Right atrium auricular region (tissue), 2 donors: ENCODE data around the gene MAGEB3. TPM values are rescaled to one million over a fixed set of nuclear protein-coding genes. Genes with fewer than 3 reads are reported as not detected.

ENCODE experiments used
- DNase-seq: peaks from one replicate; pipeline ENCODE4 v3.0.0-alpha.2; 2019; ENCODE audit warnings: low spot score
- H3K27ac ChIP-seq, 2 donors: fragments of 200-600 bp; sonication (generic); 1 replicate in 1 of 2; 2 replicates in 1 of 2; pipeline ENCODE4 v1.5.1; 2016 to 2019
- H3K27me3 ChIP-seq, 2 donors: fragments of 200-600 bp; sonication (generic); one replicate each; pipeline versions ENCODE4 v1.5.1 to v1.6.0; 2017 to 2019
- H3K36me3 ChIP-seq: fragments of 200-600 bp; sonication (generic); one replicate; pipeline ENCODE4 v1.5.1; 2016
- H3K4me1 ChIP-seq, 2 donors: fragments of 200-600 bp; sonication (generic); one replicate each; pipeline versions ENCODE4 v1.5.1 to v1.6.0; 2017 to 2019
- H3K4me3 ChIP-seq, 2 donors: fragments of 200-600 bp; sonication (generic); 1 replicate in 1 of 2; 2 replicates in 1 of 2; pipeline ENCODE4 v1.5.1; 2017 to 2019; ENCODE audit warnings: mild to moderate bottlenecking in 1 of 2, moderate library complexity in 1 of 2
- H3K9me3 ChIP-seq, 2 donors: fragments of 200-600 bp; sonication (generic); one replicate each; pipeline ENCODE4 v1.5.1; 2019
- CTCF ChIP-seq, 2 donors: fragments of 200-600 bp; sonication (generic); IDR thresholded peaks; one replicate each; pipeline ENCODE4 v1.5.1; 2019; ENCODE audit warnings: antibody characterized with exemption in 2 of 2
- total RNA-seq, 2 donors: library from RNA; depleted of rRNA; stranded (reverse); fragments of >200 nt; gene quantifications; one replicate each; pipeline ENCODE4 v1.1.0, GENCODE V29; 2016

Gene MAGEB3
- total RNA-seq, 2 donors from 2014 or later: not detected

DNA sequence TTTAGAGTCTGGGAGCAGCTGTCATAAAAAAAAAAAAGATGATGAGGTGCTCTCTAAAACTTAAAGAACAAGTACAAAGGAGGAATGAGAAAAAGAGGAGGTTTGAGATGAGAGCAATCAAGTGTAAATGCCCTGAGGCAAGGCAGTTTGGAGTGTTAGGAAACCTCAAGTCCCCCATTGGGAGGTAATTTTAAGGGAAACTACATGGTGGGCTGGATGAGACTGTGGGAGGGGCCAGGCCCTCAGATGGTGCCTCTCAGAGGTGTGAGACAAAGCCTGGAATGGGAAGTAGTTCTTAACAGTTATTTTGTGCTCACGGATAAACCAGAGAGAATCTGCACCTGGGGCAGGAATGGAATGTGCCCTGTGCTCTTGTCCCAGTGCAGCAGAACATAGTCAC lies 1.9 kb upstream of the MAGEB3 start:
- no peak for TF ChIP-seq CTCF (IDR thresholded peaks at IDR 0.05)
- DNase-seq: no peak
- no peaks in the 10 kb centered on the region for H3K36me3 ChIP-seq
- H3K27me3 ChIP-seq: no peaks in the 10 kb centered on the region
- H3K9me3 ChIP-seq: no peaks in the 10 kb centered on the region
- H3K4me1 ChIP-seq: no peaks in the 10 kb centered on the region
- no peak overlapping the region for H3K27ac ChIP-seq
- H3K4me3 ChIP-seq: no peak overlapping the region

- H3K36me3 ChIP-seq: no peaks in the 10 kb centered on the region
- no peak for DNase-seq
- no peaks in the 10 kb centered on the region for H3K4me1 ChIP-seq
- H3K9me3 ChIP-seq: no peaks in the 10 kb centered on the region
- no peaks in the 10 kb centered on the region for H3K27me3 ChIP-seq
- H3K4me3 ChIP-seq: no peak within 1 kb of the TSS
- no peak within 1 kb of the TSS for H3K27ac ChIP-seq
- no peak for TF ChIP-seq CTCF (IDR thresholded peaks at IDR 0.05)
Observed at GRCh38 chrX:30241724-30242415, 11.4 kb downstream of the MAGEB3 start, which contains the start of gene MAGEB4. TSS of gene MAGEB4 (plus strand) at chrX:30242000. CDS start at chrX:30242136, 136 bp downstream.

DNA sequence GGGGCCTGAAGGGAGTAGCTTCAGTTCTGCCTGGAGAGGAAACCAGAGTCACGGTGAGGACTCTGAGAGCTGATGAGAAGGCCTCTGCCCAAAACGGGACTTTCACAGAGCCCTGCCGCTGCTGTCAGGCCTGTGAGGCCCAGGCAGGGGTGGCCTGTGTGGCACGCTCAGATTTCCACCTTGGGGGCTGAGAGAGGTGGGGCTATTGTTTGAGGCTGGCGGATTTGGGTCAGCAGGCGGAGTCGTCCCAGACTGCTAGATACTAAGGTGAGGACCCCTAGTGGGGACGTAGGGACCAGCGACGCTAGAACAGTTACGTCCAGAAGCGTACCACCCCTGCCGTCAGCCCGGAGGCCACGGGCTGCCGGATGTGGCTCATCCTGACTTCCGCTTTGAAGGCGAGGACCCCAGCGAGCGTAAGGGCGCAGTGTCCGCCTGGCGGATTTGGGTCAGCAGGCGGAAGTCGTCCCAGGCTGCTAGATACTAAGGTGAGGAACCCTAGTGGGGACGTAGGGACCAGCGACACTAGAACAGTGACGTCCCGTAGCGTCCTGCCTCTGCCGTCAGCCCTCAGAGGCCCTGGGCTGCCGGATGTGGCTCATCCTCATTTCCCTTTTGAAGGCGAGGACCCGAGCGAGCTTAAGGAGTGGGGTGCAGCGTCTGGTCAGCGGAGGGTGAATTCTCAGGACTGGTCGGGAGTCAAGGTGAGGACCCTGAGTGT lies 16.5 kb downstream of the MAGEB3 start, which contains the start of gene MAGEB1:
Gene MAGEB1, plus strand, starts transcription at position 378 of the 721 bp plus-strand sequence. CDS start 3,348 bp downstream, outside the sequence.
- Histone ChIP-seq H3K9me3 (no peaks in the 10 kb centered on the region), H3K27me3 (no peaks in the 10 kb centered on the region), H3K27ac (no peak within 1 kb of the TSS), H3K4me1 (no peaks in the 10 kb centered on the region), H3K36me3 (no peaks in the 10 kb centered on the region), H3K4me3 (no peak within 1 kb of the TSS)
- no peak for DNase-seq
- TF ChIP-seq CTCF (IDR thresholded peaks at IDR 0.05): no peak

- Histone ChIP-seq H3K9me3 (no peaks in the 10 kb centered on the region), H3K27me3 (no peaks in the 10 kb centered on the region), H3K4me3 (no peak overlapping the region), H3K36me3 (no peaks in the 10 kb centered on the region), H3K27ac (no peak overlapping the region), H3K4me1 (no peaks in the 10 kb centered on the region)
- TF ChIP-seq CTCF (IDR thresholded peaks at IDR 0.05): no peak
- no peak for DNase-seq
Observed at GRCh38 chrX:30248854-30249253, 18.4 kb downstream of the MAGEB3 start.

DNA sequence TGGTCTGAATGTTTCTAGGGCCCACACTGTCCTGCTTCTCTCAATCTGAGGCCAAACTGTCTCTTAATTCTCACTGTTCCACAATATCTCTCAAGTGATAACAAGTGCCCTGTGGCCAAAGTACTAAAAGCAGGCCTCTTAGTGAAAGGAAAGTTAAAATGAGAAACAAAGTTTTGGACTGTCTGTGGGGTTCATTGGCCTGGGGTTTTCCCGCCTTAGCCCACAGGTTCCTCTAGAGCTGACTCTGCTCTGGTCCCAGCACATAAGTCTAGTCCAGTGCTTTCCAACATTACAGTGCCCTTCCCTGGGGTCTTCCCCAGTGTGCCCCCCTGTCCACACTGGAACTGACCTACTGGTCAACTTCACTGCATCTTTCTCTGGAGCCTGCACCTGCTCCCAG lies 22.8 kb downstream of the MAGEB3 start:
- Histone ChIP-seq H3K27ac (no peak overlapping the region), H3K36me3 (no peaks in the 10 kb centered on the region)

More for the DNA sequence above, 22.8 kb downstream of the MAGEB3 start:
- Histone ChIP-seq H3K27me3 (no peaks in the 10 kb centered on the region), H3K4me3 (no peak overlapping the region), H3K4me1 (no peaks in the 10 kb centered on the region), H3K9me3 (no peaks in the 10 kb centered on the region)
- DNase-seq: no peak
- TF ChIP-seq CTCF (IDR thresholded peaks at IDR 0.05): no peak
